Measurements from ENCODE around the gene HLCS.

GRCh38 chr21:36776981-36777617 lies 189.4 kb downstream of the HLCS start:
- no peak for TF ChIP-seq POLR2A (IDR thresholded peaks at IDR 0.05; ENCODE audit: low read depth, low read length)
- no peak for TF ChIP-seq JUN (IDR thresholded peaks at IDR 0.05; ENCODE audit: borderline replicate concordance, insufficient read depth, insufficient read length, low read depth)

All from endothelial cell of umbilical vein (primary cell).